HepG2 (cell line): ENCODE measurements around the gene C1orf159. TPM values are rescaled to one million over a fixed set of nuclear protein-coding genes. Genes with fewer than 3 reads are reported as not detected.

Source experiments
- ATF1 ChIP-seq: IDR thresholded peaks from 2 replicates; pipeline ENCODE4 v1.6.1; 2016; ENCODE audit warnings: mild to moderate bottlenecking, control low read depth
- FOXJ3 ChIP-seq: sonication (generic); formaldehyde crosslinking; IDR thresholded peaks from 2 replicates; pipeline ENCODE4 v1.4.0; 2020; ENCODE audit warnings: missing genetic modification reagents, mild to moderate bottlenecking, borderline replicate concordance
- HDAC1 ChIP-seq: sonication (generic); formaldehyde crosslinking; IDR thresholded peaks from 2 replicates; pipeline ENCODE4 v1.5.1; 2020; ENCODE audit warnings: mild to moderate bottlenecking, missing genetic modification reagents
- JUND ChIP-seq: sonication (generic); formaldehyde crosslinking; IDR thresholded peaks from 2 replicates; pipeline ENCODE4 v1.8.0; 2022; ENCODE audit warnings: mild to moderate bottlenecking, missing genetic modification reagents
- SIN3A ChIP-seq: IDR thresholded peaks from 2 replicates; pipeline ENCODE4 v1.6.1; 2011; ENCODE audit warnings: low read depth, mild to moderate bottlenecking, control low read depth, low read length, borderline replicate concordance
- SP5 ChIP-seq: IDR thresholded peaks from 2 replicates; pipeline ENCODE4 v1.6.1; 2016; ENCODE audit warnings: low read depth, borderline replicate concordance
- SUZ12 ChIP-seq: fragments of 150-350 bp; IDR thresholded peaks from 2 replicates; pipeline ENCODE4 v1.6.1; 2014; ENCODE audit warnings: low read depth, low read length
- TARDBP ChIP-seq: sonication (generic); formaldehyde crosslinking; IDR thresholded peaks from 2 replicates; pipeline ENCODE4 v1.8.0; 2022; ENCODE audit warnings: mild to moderate bottlenecking, missing genetic modification reagents
- TCF12 ChIP-seq, 2 experiments: fragments of 450-650 bp in 1 of 2; sonication (generic) in 1 of 2; formaldehyde crosslinking in 1 of 2; IDR thresholded peaks; 2 replicates each; pipeline versions ENCODE4 v1.6.1 to v1.8.0; 2017 to 2022; ENCODE audit warnings: antibody characterized with exemption in 1 of 2, mild to moderate bottlenecking in 1 of 2, missing genetic modification reagents in 1 of 2, moderate library complexity in 1 of 2
- THAP9 ChIP-seq: sonication (generic); formaldehyde crosslinking; IDR thresholded peaks from 2 replicates; pipeline ENCODE4; 2020; ENCODE audit warnings: missing genetic modification reagents, mild to moderate bottlenecking, borderline replicate concordance
- YY1 ChIP-seq: IDR thresholded peaks from 2 replicates; pipeline ENCODE4 v1.6.1; 2011; ENCODE audit warnings: low read length, low read depth, moderate library complexity, mild to moderate bottlenecking; ENCODE audit not compliant: insufficient read depth, insufficient replicate concordance
- ZBTB21 ChIP-seq: sonication (generic); formaldehyde crosslinking; IDR thresholded peaks from 2 replicates; pipeline ENCODE4 v1.4.0; 2020; ENCODE audit warnings: missing genetic modification reagents
- ZFAT ChIP-seq: sonication (generic); formaldehyde crosslinking; conservative IDR thresholded peaks from 2 replicates; pipeline ENCODE4 v1.8.1; 2023; ENCODE audit warnings: missing genetic modification reagents, inconsistent platforms
- ZFP90 ChIP-seq: sonication (generic); formaldehyde crosslinking; IDR thresholded peaks from 2 replicates; pipeline ENCODE4 v1.8.0; 2022; ENCODE audit warnings: missing genetic modification reagents, mild to moderate bottlenecking, inconsistent platforms, borderline replicate concordance
- ZNF280B ChIP-seq: sonication (generic); formaldehyde crosslinking; IDR thresholded peaks from 2 replicates; pipeline ENCODE4 v1.5.0; 2020; ENCODE audit warnings: missing genetic modification reagents, mild to moderate bottlenecking, borderline replicate concordance
- ZNF607 ChIP-seq: sonication (generic); formaldehyde crosslinking; IDR thresholded peaks from 2 replicates; pipeline ENCODE4 v1.5.1; 2020; ENCODE audit warnings: missing genetic modification reagents, mild to moderate bottlenecking, borderline replicate concordance
- ZNF672 ChIP-seq: sonication (generic); formaldehyde crosslinking; IDR thresholded peaks from 2 replicates; pipeline ENCODE4 v1.8.1; 2022; ENCODE audit warnings: missing genetic modification reagents
- ZNF713 ChIP-seq: sonication (generic); formaldehyde crosslinking; IDR thresholded peaks from 2 replicates; pipeline ENCODE4 v1.4.0; 2020; ENCODE audit warnings: mild to moderate bottlenecking, missing genetic modification reagents
- polyA plus RNA-seq, 8 experiments: library from polyadenylated mRNA; depleted of rRNA in 3 of 8; stranded (reverse) in 7 of 8; unstranded in 1 of 8; fragments of >200 nt; fragmentation: Illumina TruSeq in 4 of 8; extraction: Trizol in 4 of 8; gene quantifications; 2 replicates each; pipeline versions ENCODE4 v1.2.1 to v1.2.3, GENCODE V29; 2011 to 2016; ENCODE audit warnings: low read depth in 4 of 8, missing spikeins in 1 of 8, mixed read lengths in 1 of 8; ENCODE audit not compliant: insufficient read depth in 1 of 8
- total RNA-seq, 5 experiments: library from RNA; depleted of rRNA; stranded (reverse); fragments of >200 nt; fragmentation: Illumina TruSeq; extraction: Trizol; gene quantifications; 2 replicates each; pipeline ENCODE4 v1.2.3, GENCODE V29; 2016; ENCODE audit warnings: low read depth in 1 of 5
- TF ChIP-seq, protein P1 (sequence below): sonication (generic); formaldehyde crosslinking; IDR thresholded peaks from 2 replicates; pipeline ENCODE4 v1.4.0; 2020; ENCODE audit warnings: mild to moderate bottlenecking, missing genetic modification reagents
- TF ChIP-seq, protein P2 (sequence below): sonication (generic); IDR thresholded peaks from 2 replicates; pipeline ENCODE4 v1.6.1; 2016; ENCODE audit warnings: low read depth, borderline replicate concordance

Gene C1orf159
- total and polyA plus RNA-seq, 2 of the 13 experiments (the other 11 are each of a cell fraction or from before 2014, with no cell fraction given), result 3.8 to 6.7 TPM

DNA sequence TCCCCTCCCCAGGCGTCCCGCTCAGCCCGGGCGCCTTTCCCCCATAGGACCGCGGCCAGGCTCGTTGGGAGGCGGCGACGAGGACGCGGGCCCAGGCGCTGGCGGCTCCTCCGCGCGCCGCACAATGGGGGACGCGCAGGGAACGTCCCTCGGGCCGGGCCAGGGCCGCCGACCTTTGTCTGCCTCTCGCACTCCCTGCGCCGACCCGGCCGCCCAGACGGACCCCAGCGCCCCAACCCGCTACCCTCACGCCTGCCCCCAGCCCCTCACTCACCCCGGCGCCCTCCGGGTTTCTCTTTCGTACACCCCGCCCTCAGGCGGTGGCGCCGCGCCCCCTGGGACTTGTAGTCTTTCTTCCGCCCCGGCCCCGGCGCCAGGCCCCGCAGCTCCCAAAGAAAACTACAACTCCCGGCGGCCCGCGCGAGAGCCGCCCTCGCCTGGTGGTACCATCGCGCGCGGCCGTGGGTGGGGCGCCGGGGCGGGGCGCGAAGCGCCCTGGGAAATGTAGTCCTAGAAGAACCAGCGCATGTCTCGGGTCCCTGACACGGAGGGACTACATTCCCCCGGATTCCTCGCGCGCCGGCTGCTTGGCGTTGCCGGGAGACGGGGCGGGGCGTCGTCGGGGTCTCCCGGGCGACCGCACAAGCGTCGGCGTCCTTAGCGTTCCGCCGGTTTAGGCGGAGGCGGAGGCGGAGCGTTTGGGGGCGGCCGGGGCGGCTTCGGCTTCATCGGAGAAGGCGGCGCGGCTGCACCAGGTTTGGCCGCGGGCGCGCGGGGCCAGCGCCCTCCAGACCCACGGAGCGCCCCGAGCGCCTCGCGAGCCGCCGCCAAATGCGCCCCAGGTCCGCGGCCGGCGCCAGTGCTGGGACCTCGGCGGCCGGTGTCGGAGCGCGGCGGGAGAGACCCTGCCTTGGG, at the start of gene C1orf159 (continued):
- TF ChIP-seq THAP9 (CRISPR knock-in tag) (peak; percentile 18; the same call in 1 of the 2 replicates), ZNF672 (CRISPR knock-in tag) (no peak), SP5 (CRISPR knock-in tag) (no peak), ATF1 (no peak), ZBTB21 (CRISPR knock-in tag) (no peak), TCF12 (IDR thresholded peaks at IDR 0.05) (no peak), TCF12 (CRISPR knock-in tag; IDR thresholded peaks at IDR 0.05) (0 out of 2 replicates have a peak, but pooled peaks have one; percentile 20), ZFAT (no peak), TARDBP (CRISPR knock-in tag) (0 out of 2 replicates have a peak, but pooled peaks have one; percentile 40), ZNF607 (CRISPR knock-in tag) (peak; percentile 56; the same call in 1 of the 2 replicates), SUZ12 (peak; percentile 93), ZNF280B (CRISPR knock-in tag) (no peak), SIN3A (peak; percentile 97), HDAC1 (CRISPR knock-in tag) (peak; percentile 98), JUND (CRISPR knock-in tag) (no peak), ZFP90 (CRISPR knock-in tag) (no peak; the same call in 1 of the 2 replicates), YY1 (peak; percentile 80), ZNF713 (CRISPR knock-in tag) (no peak), FOXJ3 (CRISPR knock-in tag) (no peak)
- TF ChIP-seq, protein P1, sequence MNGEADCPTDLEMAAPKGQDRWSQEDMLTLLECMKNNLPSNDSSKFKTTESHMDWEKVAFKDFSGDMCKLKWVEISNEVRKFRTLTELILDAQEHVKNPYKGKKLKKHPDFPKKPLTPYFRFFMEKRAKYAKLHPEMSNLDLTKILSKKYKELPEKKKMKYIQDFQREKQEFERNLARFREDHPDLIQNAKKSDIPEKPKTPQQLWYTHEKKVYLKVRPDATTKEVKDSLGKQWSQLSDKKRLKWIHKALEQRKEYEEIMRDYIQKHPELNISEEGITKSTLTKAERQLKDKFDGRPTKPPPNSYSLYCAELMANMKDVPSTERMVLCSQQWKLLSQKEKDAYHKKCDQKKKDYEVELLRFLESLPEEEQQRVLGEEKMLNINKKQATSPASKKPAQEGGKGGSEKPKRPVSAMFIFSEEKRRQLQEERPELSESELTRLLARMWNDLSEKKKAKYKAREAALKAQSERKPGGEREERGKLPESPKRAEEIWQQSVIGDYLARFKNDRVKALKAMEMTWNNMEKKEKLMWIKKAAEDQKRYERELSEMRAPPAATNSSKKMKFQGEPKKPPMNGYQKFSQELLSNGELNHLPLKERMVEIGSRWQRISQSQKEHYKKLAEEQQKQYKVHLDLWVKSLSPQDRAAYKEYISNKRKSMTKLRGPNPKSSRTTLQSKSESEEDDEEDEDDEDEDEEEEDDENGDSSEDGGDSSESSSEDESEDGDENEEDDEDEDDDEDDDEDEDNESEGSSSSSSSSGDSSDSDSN, result peak; percentile 27; the same call in 1 of the 2 replicates
- TF ChIP-seq, protein P2, sequence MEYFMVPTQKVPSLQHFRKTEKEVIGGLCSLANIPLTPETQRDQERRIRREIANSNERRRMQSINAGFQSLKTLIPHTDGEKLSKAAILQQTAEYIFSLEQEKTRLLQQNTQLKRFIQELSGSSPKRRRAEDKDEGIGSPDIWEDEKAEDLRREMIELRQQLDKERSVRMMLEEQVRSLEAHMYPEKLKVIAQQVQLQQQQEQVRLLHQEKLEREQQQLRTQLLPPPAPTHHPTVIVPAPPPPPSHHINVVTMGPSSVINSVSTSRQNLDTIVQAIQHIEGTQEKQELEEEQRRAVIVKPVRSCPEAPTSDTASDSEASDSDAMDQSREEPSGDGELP, result 0 out of 2 replicates have a peak, but pooled peaks have one; percentile 46
